ENCODE results near the gene MLPH. TPM values are rescaled to one million over a fixed set of nuclear protein-coding genes. Genes with fewer than 3 reads are reported as not detected.

MLPH gene
- polyA plus RNA-seq, 4 donors, result 13.2 to 52.0 (median 18.9) TPM

DNA sequence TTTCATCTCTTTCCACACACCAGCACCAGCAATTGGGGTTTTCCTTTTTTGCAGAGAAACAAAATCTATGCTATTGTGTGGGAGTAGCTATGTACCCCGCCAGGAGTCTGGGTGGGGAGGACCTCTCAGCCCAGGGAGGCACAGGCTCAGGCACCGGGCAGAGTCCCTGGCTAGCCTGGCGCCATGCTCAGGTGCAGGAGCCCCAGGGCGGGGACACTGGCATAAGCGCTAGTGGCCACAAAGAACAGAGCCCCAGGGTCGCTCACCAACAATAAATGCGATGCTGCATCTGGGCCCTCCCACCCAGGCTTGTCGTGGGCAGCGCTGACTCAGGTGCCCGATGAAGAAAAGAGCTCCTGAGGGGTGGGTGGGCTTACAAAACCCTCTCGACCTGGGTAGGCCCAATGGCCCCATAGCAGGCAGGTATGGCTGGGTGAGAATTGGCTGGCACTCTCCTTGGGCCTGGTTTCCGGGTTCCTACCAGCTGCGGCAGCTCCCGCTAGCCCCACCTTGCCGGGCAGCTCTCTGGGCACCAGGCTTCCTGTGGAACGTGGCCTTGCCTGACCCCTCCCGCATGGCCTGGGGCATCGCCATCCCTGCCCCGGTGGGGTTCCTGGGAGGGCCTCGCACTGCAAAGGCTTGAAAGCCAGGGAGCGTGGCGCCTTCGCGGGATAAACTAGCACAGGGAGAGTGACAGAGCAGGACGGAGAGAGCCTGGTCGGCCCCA lies 41.3 kb upstream of the MLPH start:
- FAIRE-seq (no peak), DNase-seq (no peak)
- Histone ChIP-seq H3K4me3 (ENCODE audit: low read depth in 1 of 3, low read length in 3 of 3) (no peak overlapping the region), H3K9me3 (ENCODE audit: control insufficient read depth in 2 of 2, insufficient read depth in 1 of 2, low read depth in 1 of 2, low read length in 1 of 2) (peaks cover 0 to 4% of the 10 kb centered on the region in 2 donors), H3K36me3 (ENCODE audit: control insufficient read depth in 3 of 3, insufficient read depth in 2 of 3, low read depth in 1 of 3, low read length in 3 of 3) (no peaks in the 10 kb centered on the region), H3K4me1 (ENCODE audit: control insufficient read depth in 3 of 3, insufficient read depth in 2 of 3, low read depth in 1 of 3, low read length in 2 of 3) (peaks cover 0 to 6% (median 0%) of the 10 kb centered on the region in 3 donors), H3K27ac (ENCODE audit: low read depth in 1 of 3, low read length in 2 of 3) (no peak overlapping the region), H3K27me3 (ENCODE audit: control insufficient read depth in 3 of 3, insufficient read depth in 3 of 3, low read length in 3 of 3) (peaks cover 0 to 3% (median 0%) of the 10 kb centered on the region in 3 donors)
- WGBS, 3 donors, result 90 to 91% (median 91%) methylated on average over 26 of the region's 26 CpGs

DNA sequence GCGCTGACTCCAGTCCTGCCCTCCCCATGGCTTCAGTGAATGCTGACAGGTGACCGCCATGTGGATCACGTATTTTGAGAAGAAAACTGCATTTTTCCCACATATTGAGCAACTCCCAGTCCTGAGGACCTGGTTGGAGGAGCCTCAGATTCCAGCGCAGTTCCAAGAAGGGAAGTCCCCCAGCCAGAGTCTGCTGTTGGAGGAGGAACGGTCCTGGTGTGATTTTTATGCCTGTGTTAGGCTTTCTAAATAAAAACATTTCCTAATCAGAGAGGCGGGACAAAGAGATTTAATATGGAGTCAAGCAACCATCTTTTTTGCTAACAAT lies 40.7 kb upstream of the MLPH start:
- Histone ChIP-seq H3K36me3 (ENCODE audit: control insufficient read depth in 3 of 3, insufficient read depth in 2 of 3, low read depth in 1 of 3, low read length in 3 of 3) (no peaks in the 10 kb centered on the region), H3K27me3 (ENCODE audit: control insufficient read depth in 3 of 3, insufficient read depth in 3 of 3, low read length in 3 of 3) (peaks cover 0 to 4% (median 0%) of the 10 kb centered on the region in 3 donors), H3K4me1 (ENCODE audit: control insufficient read depth in 3 of 3, insufficient read depth in 2 of 3, low read depth in 1 of 3, low read length in 2 of 3) (peaks cover 0 to 6% (median 0%) of the 10 kb centered on the region in 3 donors), H3K4me3 (ENCODE audit: low read depth in 1 of 3, low read length in 3 of 3) (no peak overlapping the region), H3K27ac (ENCODE audit: low read depth in 1 of 3, low read length in 2 of 3) (no peak overlapping the region), H3K9me3 (ENCODE audit: control insufficient read depth in 2 of 2, insufficient read depth in 1 of 2, low read depth in 1 of 2, low read length in 1 of 2) (peaks cover 0 to 4% of the 10 kb centered on the region in 2 donors)
- FAIRE-seq, result no peak
- WGBS, 3 donors, result 85 to 93% (median 85%) methylated on average over 6 of the region's 6 CpGs
- no peak for DNase-seq

DNA sequence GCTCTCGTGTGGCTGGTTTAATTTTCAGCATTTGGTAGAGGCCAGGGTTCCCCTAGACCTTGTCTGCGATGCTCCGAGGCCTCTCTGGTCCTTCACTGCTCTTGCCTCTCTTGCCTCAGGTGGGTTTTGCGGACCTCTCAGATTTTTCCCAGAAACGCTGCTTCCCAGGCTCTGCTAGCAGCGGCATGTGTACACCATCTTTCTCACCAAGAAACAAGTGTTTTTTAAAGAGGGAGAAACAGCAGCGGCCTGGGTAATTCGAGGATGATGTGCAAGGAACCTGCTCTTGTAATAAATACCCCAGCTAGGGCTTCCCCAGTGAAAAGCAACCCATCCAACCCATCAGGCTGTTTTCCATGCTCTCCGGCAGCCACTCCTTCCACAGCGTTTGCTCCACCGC lies 39.6 kb upstream of the MLPH start:
- no peak for DNase-seq
- H3K4me1 ChIP-seq (ENCODE audit: control insufficient read depth in 3 of 3, insufficient read depth in 2 of 3, low read depth in 1 of 3, low read length in 2 of 3), result peaks cover 0 to 6% (median 0%) of the 10 kb centered on the region in 3 donors
- no peak for FAIRE-seq
- 92 to 93% (median 93%) methylated on average over 11 of the region's 11 CpGs for WGBS, 3 donors
- H3K27ac ChIP-seq (ENCODE audit: low read depth in 1 of 3, low read length in 2 of 3), result no peak overlapping the region
- no peak overlapping the region for H3K4me3 ChIP-seq (ENCODE audit: low read depth in 1 of 3, low read length in 3 of 3)
- H3K27me3 ChIP-seq (ENCODE audit: control insufficient read depth in 3 of 3, insufficient read depth in 3 of 3, low read length in 3 of 3), result peaks cover 0 to 9% (median 0%) of the 10 kb centered on the region in 3 donors
- peaks cover 0 to 4% of the 10 kb centered on the region in 2 donors for H3K9me3 ChIP-seq (ENCODE audit: control insufficient read depth in 2 of 2, insufficient read depth in 1 of 2, low read depth in 1 of 2, low read length in 1 of 2)
- H3K36me3 ChIP-seq (ENCODE audit: control insufficient read depth in 3 of 3, insufficient read depth in 2 of 3, low read depth in 1 of 3, low read length in 3 of 3), result no peaks in the 10 kb centered on the region

GRCh38 chr2:237448171-237448570 lies 38.9 kb upstream of the MLPH start:
- Histone ChIP-seq H3K27ac (ENCODE audit: low read depth in 1 of 3, low read length in 2 of 3) (peak overlapping the region in 1 of 3 donors; percentile 33), H3K9me3 (ENCODE audit: control insufficient read depth in 2 of 2, insufficient read depth in 1 of 2, low read depth in 1 of 2, low read length in 1 of 2) (peaks cover 0 to 4% of the 10 kb centered on the region in 2 donors), H3K27me3 (ENCODE audit: control insufficient read depth in 3 of 3, insufficient read depth in 3 of 3, low read length in 3 of 3) (peaks cover 0 to 9% (median 0%) of the 10 kb centered on the region in 3 donors), H3K4me1 (ENCODE audit: control insufficient read depth in 3 of 3, insufficient read depth in 2 of 3, low read depth in 1 of 3, low read length in 2 of 3) (peaks cover 0 to 6% (median 0%) of the 10 kb centered on the region in 3 donors), H3K36me3 (ENCODE audit: control insufficient read depth in 3 of 3, insufficient read depth in 2 of 3, low read depth in 1 of 3, low read length in 3 of 3) (no peaks in the 10 kb centered on the region), H3K4me3 (ENCODE audit: low read depth in 1 of 3, low read length in 3 of 3) (no peak overlapping the region)
- FAIRE-seq, result no peak
- DNase-seq, result no peak
- 88 to 91% (median 90%) methylated on average over 7 of the region's 7 CpGs for WGBS, 3 donors

DNA sequence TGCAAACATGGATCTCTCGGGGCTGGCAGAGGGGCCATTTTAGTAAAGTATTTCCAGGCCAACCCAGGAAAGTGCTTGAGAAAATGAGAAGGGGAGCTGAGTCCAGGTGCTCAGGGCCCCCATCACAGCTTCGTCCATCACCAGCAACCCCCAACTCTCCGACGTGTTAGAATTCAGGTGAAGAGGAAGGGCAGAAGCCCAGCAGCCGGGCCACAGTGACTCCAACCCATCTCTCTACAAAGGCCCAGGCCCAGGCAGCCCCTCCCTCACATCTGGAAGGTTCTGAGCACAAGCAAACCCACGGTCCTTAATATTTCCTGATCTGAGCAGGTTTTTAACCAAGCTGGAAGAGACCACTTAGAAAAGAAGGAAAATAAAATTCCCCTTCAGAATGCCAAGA lies 38.4 kb upstream of the MLPH start:
- Histone ChIP-seq H3K36me3 (ENCODE audit: control insufficient read depth in 3 of 3, insufficient read depth in 2 of 3, low read depth in 1 of 3, low read length in 3 of 3) (no peaks in the 10 kb centered on the region), H3K4me1 (ENCODE audit: control insufficient read depth in 3 of 3, insufficient read depth in 2 of 3, low read depth in 1 of 3, low read length in 2 of 3) (peaks cover 0 to 6% (median 0%) of the 10 kb centered on the region in 3 donors), H3K27ac (ENCODE audit: low read depth in 1 of 3, low read length in 2 of 3) (peak overlapping the region in 1 of 3 donors; percentile 33), H3K9me3 (ENCODE audit: control insufficient read depth in 2 of 2, insufficient read depth in 1 of 2, low read depth in 1 of 2, low read length in 1 of 2) (peaks cover 0 to 4% of the 10 kb centered on the region in 2 donors), H3K4me3 (ENCODE audit: low read depth in 1 of 3, low read length in 3 of 3) (no peak overlapping the region), H3K27me3 (ENCODE audit: control insufficient read depth in 3 of 3, insufficient read depth in 3 of 3, low read length in 3 of 3) (peaks cover 0 to 9% (median 0%) of the 10 kb centered on the region in 3 donors)
- no peak for FAIRE-seq
- 77 to 85% (median 78%) methylated on average over 6 of the region's 6 CpGs for WGBS, 3 donors
- DNase-seq, result no peak

DNA sequence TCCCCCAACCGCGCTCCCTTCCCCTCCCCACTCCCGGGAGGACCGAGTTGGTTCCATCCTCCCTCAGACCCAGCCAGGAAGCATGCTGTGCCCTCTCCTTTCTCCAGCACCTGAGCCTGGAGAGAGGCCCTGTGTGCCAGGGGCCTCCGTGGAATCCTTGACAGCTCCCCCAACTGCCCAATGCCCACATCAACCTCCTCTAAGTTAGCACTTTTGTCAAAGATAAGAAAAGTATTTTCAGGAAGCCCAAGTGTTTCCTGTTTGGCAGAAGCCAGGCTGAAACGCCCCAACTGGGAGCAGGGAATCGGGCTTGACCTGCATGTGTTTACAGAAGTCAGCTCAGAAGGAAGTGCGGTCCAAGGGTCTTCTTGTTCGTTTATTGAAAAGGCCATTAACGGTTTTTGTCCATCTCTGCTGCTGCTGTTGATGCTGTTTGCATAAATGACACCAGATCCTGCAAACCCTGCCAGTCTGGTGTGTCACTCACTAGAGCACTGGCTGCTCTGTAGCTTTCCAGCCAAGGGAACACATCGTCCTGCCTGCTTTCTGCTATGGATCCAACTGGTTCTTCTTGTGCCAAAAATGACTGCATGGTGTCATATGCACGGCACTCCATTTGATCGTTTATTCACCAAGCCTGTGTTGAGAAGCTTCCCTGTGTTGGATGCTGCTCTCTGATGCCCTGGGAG lies 37.7 kb upstream of the MLPH start:
- FAIRE-seq, result no peak
- Histone ChIP-seq H3K9me3 (ENCODE audit: control insufficient read depth in 2 of 2, insufficient read depth in 1 of 2, low read depth in 1 of 2, low read length in 1 of 2) (peaks cover 0 to 4% of the 10 kb centered on the region in 2 donors), H3K36me3 (ENCODE audit: control insufficient read depth in 3 of 3, insufficient read depth in 2 of 3, low read depth in 1 of 3, low read length in 3 of 3) (no peaks in the 10 kb centered on the region), H3K4me3 (ENCODE audit: low read depth in 1 of 3, low read length in 3 of 3) (no peak overlapping the region), H3K4me1 (ENCODE audit: control insufficient read depth in 3 of 3, insufficient read depth in 2 of 3, low read depth in 1 of 3, low read length in 2 of 3) (peaks cover 0 to 6% (median 0%) of the 10 kb centered on the region in 3 donors), H3K27ac (ENCODE audit: low read depth in 1 of 3, low read length in 2 of 3) (peak overlapping the region in 2 of 3 donors; percentile 1 to 67), H3K27me3 (ENCODE audit: control insufficient read depth in 3 of 3, insufficient read depth in 3 of 3, low read length in 3 of 3) (peaks cover 0 to 9% (median 0%) of the 10 kb centered on the region in 3 donors)
- peak in 1 of 2 donors; percentile 21 for DNase-seq
- WGBS, 3 donors, result 36 to 51% (median 48%) methylated on average over 13 of the region's 13 CpGs

- no peak overlapping the region for H3K4me3 ChIP-seq (ENCODE audit: low read depth in 1 of 3, low read length in 3 of 3)
- peaks cover 0 to 6% (median 0%) of the 10 kb centered on the region in 3 donors for H3K4me1 ChIP-seq (ENCODE audit: control insufficient read depth in 3 of 3, insufficient read depth in 2 of 3, low read depth in 1 of 3, low read length in 2 of 3)
- H3K9me3 ChIP-seq (ENCODE audit: control insufficient read depth in 2 of 2, insufficient read depth in 1 of 2, low read depth in 1 of 2, low read length in 1 of 2), result peaks cover 0 to 4% of the 10 kb centered on the region in 2 donors
- DNase-seq, result no peak
- H3K36me3 ChIP-seq (ENCODE audit: control insufficient read depth in 3 of 3, insufficient read depth in 2 of 3, low read depth in 1 of 3, low read length in 3 of 3), result no peaks in the 10 kb centered on the region
- WGBS, 3 donors, result 80 to 92% (median 90%) methylated on average over 6 of the region's 6 CpGs
- H3K27me3 ChIP-seq (ENCODE audit: control insufficient read depth in 3 of 3, insufficient read depth in 3 of 3, low read length in 3 of 3), result peaks cover 0 to 7% (median 0%) of the 10 kb centered on the region in 3 donors
- H3K27ac ChIP-seq (ENCODE audit: low read depth in 1 of 3, low read length in 2 of 3), result peak overlapping the region in 2 of 3 donors; percentile 1 to 67
- FAIRE-seq, result no peak
Observed at GRCh38 chr2:237450108-237450507, 36.9 kb upstream of the MLPH start.

DNA sequence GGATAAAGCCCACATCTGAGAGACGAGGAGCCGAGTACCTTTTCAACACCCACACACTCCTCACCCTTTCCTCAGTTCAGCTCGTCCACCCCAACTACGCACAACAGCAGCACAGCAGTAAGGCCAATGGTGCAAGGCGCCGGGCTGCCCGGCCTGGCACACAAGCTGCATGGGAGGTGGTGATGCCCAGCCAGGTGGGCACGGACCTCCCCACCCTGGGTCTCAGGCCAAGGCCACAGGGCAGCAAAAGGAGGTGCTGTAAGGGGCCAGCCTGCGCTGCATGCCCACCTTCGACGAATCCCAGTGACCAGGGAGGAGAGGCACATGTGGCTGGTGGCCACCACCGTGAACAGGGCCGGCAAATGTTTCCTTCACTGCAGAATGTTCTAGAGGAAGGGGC lies 36.5 kb upstream of the MLPH start:
- Histone ChIP-seq H3K27me3 (ENCODE audit: control insufficient read depth in 3 of 3, insufficient read depth in 3 of 3, low read length in 3 of 3) (peaks cover 0 to 7% (median 0%) of the 10 kb centered on the region in 3 donors), H3K36me3 (ENCODE audit: control insufficient read depth in 3 of 3, insufficient read depth in 2 of 3, low read depth in 1 of 3, low read length in 3 of 3) (no peaks in the 10 kb centered on the region), H3K4me3 (ENCODE audit: low read depth in 1 of 3, low read length in 3 of 3) (no peak overlapping the region), H3K27ac (ENCODE audit: low read depth in 1 of 3, low read length in 2 of 3) (no peak overlapping the region), H3K4me1 (ENCODE audit: control insufficient read depth in 3 of 3, insufficient read depth in 2 of 3, low read depth in 1 of 3, low read length in 2 of 3) (peaks cover 0 to 6% (median 0%) of the 10 kb centered on the region in 3 donors), H3K9me3 (ENCODE audit: control insufficient read depth in 2 of 2, insufficient read depth in 1 of 2, low read depth in 1 of 2, low read length in 1 of 2) (peaks cover 0 to 4% of the 10 kb centered on the region in 2 donors)
- WGBS, 3 donors, result 86 to 96% (median 92%) methylated on average over 13 of the region's 13 CpGs
- DNase-seq, result no peak
- FAIRE-seq, result no peak

Data from small intestine (tissue), 7 donors.